ENCODE measurements around the gene VAV3.
"Not testable (repeated sequence)": the region's sequence is repeated elsewhere in the genome, so short reads cannot be mapped to it uniquely, and the experiment has no call there.

VAV3 gene

DNA sequence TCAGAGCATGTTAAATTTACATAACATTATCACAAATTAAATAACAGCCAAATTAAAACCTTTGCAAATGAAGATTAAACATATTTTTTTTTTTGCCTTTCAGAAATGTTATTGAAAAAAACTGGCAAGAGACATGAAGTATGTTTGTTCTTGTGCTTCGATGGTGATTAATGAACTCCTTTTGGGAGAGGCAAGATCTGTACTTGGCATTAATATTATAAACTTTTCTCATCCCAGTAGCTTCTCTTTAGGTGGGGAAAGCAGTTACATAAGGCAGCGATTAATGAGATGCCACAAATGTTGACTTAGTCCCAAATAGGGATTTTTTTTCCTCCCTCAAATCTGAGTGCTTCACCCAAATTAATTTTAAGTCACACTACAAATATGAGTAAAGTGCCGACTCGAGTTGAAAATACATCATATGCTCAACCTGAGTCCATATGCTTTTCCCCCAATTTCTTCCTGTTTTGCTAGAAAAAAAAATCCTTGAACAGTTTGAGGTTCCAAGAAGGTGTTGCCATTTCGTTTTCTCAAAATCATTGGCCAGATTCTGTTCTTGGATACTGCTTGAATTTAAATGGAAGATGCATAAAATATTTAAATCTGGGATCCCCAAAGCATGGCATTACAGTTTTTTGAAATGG, 294.5 kb downstream of the VAV3 start:
- no peak for DNase-seq

DNA sequence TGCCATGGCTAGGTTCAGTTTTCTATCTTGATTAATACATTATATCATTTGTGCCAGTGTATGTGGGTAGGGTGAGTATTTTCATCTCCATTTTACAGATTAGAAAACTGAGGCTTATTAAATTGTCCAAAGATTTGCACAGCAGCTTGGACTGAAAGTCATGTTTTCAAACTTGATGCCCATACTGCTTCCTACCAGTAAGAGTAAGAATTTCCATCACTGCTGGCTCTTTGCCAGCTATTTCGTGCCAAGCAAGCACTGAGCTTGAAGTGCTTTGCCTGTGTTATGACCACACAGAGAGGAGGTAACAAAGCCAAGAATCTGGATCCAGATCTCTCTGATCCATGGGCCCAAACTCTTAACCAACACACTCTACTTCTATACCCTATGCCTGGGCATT, 295.0 kb downstream of the VAV3 start:
- no peak for DNase-seq

DNA sequence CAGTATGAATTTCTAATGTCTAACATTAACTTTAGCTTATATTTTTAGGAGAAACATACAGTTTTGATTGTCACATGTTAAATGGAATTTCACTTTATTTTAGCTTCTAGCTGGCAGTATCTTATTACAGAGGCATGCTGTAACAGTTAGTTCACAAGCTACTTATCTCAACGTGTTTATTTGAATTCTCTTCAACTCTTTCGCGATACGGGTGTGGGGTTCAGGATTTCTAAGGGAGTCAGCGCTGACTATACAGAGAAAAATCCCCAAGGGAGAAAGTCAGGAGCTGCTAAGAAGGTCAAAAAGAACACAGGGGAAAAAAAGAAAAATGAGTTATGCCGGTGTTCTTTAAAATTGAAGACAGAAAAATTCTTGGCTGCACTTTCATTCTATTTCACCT, 296.2 kb downstream of the VAV3 start:
- DNase-seq = no peak

DNA sequence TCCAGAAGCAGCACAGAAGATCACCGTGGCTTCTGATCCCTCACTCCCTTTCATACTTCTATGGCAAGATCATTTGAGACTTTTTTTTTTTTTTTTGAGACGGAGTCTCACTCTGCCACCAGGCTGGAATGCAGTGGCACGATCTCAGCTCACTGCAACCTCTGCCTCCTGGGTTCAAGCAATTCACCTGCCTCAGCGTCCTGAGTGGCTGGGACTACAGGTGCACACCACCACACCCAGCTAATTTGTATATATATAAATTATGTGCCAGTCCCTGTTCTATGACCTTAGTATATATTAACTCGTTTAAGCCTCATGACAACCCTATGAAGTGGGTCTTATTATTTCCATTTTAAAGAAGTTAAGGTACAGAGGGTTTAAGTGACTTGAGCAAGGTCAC, 298.5 kb downstream of the VAV3 start:
- no peak for DNase-seq

DNA sequence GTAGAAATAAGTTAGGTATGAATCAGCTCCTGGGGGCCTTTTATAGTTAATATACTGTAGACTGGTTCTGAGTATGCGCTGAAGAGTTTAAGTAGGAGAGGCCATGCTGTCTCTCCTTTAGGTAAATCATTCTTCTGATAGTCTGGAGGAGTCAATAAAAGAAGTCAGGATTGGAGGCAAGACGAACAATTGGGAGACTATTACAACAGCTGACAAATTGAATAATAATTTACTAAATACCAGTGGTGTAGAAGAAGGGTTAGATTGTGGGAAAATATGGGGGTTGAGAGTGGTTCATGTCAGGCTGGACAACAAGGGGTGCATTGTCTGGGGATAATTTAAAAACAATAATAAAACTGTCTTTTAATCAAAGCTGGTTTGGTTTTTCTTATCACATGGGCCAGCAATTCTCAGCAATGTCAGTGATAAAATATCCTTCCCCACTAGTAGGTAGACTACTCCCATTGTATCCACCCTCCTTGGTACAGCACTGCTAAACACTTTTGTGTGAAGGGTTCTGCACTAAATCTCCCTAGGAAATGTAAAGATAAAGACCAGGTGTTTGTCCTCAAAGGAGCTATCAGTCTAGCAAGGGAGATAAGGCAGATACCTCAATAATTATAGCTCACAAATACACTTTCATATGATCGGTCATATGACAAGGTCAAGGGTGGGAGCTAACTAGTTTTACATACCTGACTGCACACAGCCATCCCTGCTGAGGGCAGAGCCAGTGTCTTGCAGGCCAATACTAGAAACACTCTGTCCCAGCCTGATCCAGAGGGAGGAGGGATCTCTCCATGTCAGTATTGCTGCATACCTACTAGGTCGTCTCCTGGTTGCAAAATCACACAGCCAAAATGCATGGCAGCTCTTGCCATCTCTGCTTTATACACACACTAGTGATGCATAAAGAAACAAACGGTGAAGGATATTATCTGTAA, 299.7 kb downstream of the VAV3 start:
- no peak for DNase-seq

DNA sequence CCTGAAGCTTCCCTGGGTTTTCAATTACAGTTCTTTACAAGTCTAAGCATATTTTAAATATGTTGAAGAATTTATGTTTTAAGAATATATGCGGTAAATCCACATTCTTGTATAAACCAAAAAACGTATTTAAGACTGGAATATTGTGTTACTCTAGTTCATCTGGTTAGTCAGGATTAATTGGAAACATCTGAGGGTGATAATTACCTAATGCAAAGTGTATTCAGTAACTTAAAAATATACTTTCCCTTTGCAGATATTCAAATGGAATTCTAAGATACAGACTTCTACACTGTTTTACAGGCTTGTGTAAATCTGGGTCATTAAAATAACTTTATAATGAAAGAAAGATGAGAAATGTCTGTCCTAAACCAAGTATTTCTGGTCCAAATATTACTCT, 302.0 kb downstream of the VAV3 start:
- no peak for DNase-seq

DNA sequence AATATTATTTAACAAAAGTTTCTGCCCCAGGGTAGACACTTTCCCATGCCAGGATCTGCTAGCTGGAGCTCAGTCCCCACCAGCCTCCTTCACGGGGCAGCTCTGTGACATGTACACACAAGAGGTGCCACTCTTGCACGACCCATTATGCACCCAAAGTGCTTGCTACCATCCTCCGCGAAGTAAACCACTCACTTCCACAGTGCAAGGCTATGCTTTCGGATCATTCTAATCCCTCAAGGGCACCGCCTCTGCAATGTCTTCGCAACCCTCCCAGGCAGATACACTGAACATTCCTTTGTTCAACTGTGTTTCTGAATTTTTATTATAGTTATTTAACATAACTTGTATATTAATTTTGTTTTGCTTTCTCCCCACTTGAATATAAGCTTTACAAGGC, 303.8 kb downstream of the VAV3 start:
- no peak for DNase-seq

DNA sequence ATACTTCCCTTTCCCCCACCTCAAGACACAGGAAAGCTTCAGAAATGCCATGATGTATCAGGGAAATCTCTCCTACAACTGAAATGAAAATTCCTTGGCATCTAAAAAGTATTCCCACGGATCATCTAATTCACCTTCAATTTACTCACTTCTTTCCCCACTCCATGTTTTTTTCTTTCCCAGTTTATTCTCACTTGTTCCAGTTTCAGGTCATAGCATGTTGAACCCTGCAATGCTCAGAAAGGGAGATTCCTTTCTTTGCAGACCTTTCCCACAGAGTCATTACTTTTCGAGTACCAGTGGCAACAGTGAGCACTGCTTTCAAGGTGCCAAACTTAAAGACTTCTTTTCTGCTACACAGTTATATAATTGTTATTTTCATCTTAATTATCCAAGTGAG, 305.0 kb downstream of the VAV3 start:
- DNase-seq = no peak

DNA sequence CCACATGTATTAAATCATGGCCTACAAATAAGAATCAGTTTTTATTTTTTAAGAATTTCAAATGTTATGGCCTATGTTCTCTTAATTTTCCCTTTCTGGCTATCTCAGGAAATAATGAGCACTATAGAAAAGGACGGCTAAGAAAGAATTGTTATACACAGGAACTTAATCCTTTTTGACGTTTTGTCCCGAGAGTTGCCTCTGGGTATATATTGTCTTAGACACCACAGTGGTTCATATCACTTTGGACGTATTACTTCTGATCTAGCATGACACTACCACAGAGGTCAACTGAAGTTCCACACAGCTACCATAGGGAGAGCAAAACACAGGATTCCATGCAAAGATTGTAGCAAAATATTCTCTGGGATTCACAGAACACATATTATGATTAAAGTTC, 307.6 kb downstream of the VAV3 start:
- no peak for DNase-seq

DNA sequence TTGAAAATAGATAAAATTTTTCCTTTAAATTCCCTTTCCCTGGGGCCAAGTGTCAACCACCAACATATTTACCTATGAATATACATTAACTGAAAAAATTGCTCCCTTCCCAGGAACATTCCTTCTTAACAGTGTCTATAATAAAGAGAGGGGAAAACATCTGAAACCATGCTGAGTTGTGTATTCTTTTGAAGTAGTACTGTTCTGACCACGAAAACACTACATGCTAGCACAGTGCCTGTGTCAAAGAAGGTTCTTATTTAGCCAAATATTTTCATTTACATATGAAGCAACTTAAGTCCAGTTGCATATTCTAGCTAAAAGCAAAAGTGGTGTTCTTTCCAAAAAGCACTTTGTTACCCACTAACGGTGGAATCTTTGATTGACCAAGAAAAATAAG, 311.2 kb downstream of the VAV3 start:
- no peak for DNase-seq

DNA sequence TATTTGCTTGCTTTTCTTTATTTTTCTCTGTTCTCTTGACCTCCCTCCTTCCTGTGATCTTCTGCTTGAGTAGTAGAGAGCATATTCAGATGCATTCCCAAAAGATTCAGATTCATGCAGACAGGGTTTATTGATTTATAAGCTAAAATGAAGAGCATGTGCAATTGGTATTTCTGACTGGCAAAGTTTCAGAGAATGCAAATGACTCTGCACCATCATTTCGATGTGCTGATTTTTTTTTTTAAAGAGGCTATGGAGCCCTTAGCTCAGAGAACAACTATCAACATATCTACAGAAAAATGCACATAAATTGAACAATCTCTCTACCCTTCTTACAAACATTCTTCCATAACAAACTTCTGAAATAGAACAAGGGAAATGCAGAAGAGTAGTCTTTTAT, 312.0 kb downstream of the VAV3 start:
- no peak for DNase-seq

DNA sequence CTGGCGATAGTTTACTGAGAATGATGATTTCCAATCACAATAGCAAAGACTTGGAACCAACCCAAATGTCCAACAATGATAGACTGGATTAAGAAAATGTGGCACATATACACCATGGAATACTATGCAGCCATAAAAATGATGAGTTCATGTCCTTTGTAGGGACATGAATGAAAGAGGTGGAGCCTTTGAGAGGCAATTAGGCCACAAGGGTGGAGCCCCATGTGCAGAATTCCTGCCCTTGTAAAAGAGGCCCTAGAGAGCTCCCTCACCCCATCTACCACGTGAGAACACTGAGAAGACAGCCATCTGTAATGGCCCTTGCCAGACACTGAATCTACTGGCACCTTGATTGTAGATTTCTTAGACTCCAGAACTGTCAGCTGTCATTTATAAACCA, 314.2 kb downstream of the VAV3 start:
- not testable (repeated sequence) for DNase-seq

DNA sequence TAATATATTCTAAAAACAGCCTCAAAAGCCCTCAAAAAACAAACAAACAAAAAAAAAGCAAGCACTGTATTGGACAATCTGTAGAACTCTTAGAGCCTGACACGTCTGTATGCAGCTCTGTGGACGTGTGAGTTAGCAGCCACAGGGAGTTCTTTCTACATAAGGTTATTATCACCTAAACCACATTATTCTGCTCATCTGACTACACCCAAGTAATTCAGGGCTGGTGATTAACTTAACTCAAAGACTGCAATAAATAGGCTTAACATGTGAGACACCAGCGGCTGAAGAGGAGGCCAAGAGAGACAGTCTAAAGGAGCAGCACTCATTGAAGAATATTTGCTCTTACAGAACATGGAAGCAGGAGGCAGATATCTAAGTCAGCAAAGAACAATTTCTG, 316.0 kb downstream of the VAV3 start:
- DNase-seq = no peak

DNA sequence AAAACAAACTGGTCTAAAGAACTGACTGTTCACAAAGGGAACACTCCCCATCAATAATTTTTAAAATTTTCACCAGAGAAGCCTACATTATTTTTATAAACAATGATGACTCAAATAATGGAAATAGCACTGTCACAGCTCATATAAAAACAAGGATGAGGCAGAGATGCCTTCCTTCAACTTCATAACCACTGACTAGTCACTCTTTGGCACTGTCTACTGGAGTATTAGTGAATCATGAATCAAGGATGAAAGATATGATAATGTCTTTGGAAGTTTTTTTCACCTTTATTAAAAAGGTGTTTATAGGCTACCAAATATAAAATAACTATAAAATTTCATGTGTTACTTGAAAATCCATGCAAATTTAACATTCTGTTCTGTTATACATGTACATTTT, 316.9 kb downstream of the VAV3 start:
- DNase-seq = no peak

DNA sequence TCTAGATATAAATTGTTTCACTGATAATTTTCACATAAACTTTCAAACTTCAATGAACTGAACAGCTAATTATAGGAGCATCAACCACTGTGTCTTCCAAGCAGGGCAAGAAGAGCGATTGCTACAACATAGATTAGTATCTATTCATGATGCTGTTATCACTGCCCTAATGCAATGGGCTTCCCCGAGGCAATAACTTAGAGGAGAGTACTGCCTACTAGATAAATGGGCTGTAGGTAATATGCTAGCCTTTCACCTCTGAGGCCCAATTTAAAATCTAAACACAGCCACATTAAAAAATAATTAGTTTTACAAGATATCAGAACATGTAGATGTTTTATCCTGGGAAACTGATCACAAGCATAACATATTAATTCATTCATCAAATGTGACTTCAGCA, 318.0 kb downstream of the VAV3 start:
- DNase-seq = no peak

DNA sequence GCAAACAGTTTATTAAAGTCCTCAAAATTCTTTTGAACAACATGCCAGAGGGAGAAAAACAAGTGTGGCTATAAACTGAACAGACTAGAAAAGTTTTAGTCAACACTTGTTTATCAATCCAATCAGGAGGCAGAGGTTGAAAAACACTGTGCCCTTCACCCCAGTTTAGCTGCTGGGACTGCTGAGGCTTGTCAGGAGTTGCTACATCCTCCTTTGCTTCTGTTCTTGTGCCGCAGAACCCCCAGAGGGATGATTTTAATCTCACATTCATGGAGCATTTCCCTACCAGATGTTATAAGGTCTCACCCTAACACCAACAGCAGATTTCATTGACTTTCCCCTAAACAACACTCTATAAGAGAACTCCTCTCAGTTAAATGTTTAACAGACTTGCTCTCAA, 321.2 kb downstream of the VAV3 start:
- no peak for DNase-seq

DNA sequence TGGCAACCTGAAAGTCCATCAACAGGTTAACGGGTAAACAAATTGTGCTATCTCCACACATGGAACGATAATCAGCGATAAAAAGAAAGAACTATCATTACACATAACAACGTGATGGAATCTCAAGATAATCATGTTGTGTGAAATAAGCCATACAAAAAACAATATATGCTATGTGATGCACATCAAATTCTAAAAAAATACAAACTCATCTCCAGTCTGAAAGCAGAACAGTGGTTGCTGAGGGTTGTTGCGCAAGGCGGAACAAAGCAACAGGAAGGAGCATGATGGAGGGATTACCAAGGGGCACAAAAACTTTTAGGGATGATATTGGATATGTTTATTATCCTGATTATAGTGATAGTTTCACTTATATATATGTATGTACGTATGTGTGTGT, 324.8 kb downstream of the VAV3 start:
- no peak for DNase-seq

DNA sequence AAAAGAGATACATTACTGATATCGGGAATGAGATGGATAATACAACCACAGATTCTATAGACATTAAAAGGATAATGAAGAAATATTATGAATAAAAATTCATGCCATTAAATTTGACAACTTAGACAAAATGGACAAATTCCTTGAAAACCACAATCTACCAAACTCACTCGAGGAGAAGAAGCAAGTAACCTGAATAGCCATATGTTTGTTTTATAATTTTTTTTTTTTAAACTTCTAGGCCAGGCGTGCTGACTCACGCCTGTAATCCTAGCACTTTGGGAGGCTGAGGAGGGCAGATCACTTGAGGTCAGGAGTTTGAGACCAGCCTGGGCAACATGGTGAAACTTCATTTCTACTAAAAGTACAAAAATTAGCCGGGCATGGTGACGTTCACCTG, 327.9 kb downstream of the VAV3 start:
- DNase-seq = no peak

DNA sequence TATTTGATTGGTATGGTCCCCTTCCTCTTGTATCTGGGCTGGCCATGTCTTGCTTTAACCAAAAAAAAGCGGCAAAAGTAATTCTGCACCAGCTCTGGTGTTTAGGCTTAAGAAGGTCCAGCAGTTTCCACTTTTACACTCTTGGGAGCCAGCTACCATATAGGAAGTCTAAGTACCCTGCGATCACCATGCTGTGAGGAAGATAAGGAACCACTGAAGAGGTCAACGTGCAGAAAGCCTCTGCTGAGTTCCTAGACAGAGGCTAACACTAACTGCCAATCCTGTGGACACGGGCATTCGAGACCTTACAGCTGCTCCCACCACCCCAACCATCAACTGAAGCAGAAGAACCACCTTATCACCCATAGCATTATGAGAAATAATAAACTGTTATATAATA, 331.4 kb downstream of the VAV3 start:
- DNase-seq = no peak

DNA sequence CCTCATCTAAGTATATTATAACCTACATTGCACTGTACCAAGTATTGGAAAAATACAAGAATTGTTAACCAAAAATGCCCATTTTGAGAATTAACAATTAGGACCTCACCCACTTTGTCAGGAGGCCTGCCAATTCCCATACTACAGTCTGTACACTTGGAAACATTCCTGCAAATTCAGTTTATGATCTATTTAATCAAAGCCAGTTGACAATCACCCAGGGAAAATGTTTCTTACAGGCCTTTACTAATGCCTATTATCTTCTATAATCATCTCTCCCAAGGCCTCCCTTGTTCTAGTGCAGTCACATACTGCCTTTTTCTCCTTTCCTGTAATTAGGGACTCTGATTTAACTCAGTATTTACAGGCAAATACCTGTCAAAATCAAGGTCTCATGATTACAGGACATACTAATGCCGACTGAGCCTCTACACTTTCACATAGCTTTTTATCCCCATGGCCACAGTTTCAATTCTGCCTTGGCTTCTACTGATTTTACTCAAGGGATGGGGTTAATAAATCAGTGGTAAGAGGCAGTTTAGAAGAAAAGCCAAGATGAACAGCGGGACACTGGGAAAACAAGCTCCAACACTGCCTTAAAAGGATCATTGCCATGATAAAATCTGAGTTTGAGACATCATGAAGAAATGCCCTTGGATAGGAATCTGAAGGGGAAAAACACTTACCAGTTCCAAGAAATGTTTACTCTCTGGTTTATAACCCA, 338.7 kb downstream of the VAV3 start:
- no peak for DNase-seq

DNA sequence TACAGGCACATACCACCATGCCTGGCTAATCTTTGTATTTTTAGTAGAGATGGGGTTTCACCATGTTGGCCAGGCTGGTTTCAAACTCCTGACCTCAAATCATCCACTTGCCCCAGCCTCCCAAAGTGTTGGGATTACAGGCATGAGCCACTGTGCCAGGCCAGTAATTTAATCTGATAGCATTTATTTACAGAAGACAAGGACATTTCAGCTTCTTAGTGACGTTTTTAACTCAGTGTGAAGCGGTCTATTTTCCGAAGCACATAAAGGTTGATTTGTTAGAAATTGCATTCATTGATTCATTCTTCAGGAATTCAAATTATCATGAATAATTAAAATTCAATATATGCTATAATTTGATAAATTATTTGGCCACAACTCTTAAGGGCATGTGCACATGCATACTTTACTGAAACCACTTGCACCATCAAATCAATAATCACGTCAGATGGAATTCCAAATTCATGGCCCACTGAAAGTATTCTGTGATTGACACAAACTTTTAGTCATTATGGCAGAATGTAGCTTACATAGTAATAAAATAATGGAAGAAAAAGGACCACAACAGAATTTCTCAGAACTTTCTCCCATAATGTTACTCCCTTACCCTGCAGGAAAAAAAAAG, 339.5 kb downstream of the VAV3 start:
- DNase-seq = no peak

DNA sequence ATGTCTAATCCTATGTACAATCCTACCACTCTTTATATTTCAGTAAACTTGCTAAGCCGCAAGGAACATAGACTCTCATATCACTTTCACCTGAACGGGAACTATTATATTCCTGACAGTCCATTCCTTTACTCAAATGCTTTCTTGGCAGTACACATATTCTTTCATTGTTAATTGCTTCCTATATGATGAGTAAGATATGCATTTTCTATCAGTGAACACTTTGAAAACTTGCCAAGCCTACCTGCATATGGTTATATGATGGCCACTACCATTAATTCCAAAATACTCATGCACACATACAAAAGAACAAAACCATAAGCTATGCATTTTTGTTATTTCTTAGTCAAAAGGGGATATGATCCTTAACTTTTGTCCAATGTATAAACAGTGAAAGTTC, 341.5 kb downstream of the VAV3 start:
- no peak for DNase-seq

DNA sequence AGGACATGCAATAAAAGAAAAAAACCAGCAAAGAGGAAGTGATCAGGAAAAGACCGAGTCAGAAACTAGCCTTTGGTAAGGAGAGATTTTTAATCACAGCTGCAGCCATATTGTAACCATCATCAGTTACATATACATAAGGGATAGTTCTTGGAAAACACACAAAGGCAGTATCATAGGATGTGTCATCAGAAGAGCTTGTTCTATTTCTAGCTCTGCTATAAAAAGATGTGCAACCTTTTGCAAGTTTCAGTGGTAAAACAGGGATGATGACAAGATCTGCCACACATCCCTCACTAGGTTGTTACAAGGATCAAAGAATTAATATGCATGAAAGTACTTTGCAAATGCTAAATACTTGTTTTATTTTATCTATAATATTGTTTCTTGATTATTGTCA, 342.0 kb downstream of the VAV3 start:
- no peak for DNase-seq

DNA sequence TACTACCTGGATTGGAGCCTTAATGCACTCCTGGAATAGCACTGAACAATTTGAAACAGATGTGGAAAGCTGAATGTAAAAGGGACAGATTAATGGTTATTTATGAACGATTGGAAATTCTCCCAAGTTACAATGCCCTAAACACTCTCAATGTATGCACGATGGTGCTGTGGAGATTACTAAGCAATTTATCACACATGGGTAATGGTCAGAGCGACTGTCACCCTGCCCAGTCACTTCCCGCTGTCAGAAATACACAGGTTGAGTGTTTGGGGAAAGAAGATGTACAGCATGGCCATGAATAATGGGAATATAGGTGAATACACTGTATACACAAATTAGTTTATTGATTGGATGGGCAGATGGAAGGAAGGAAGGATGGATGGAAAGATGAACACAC, 342.4 kb downstream of the VAV3 start:
- DNase-seq = no peak
